Glutamatergic neuron (in vitro differentiated cells): Measurements from ENCODE around the gene CFAP65. TPM values are rescaled to one million over a fixed set of nuclear protein-coding genes. Genes with fewer than 3 reads are reported as not detected.
A peak's percentile ranks its signal among the peaks of the same experiment; 100 is the strongest.

Experiments used
- DNase-seq: peaks from one replicate; pipeline ENCODE4 v3.0.0; 2022
- H3K27ac Mint-ChIP-seq: one replicate; pipeline ENCODE4 v1.8.0; 2020; ENCODE audit warnings: mild to moderate bottlenecking, mixed read lengths, inconsistent platforms; ENCODE audit not compliant: unreplicated experiment
- H3K27me3 Mint-ChIP-seq: one replicate; pipeline ENCODE4 v1.8.0; 2020; ENCODE audit warnings: mild to moderate bottlenecking, moderate library complexity, mixed read lengths, inconsistent platforms; ENCODE audit not compliant: unreplicated experiment
- H3K36me3 Mint-ChIP-seq: one replicate; pipeline ENCODE4 v1.8.0; 2020; ENCODE audit warnings: mild to moderate bottlenecking, mixed read lengths, inconsistent platforms; ENCODE audit not compliant: unreplicated experiment
- H3K4me1 Mint-ChIP-seq: one replicate; pipeline ENCODE4 v1.8.0; 2020; ENCODE audit warnings: mild to moderate bottlenecking, low read depth, mixed read lengths, inconsistent platforms; ENCODE audit not compliant: unreplicated experiment
- H3K4me3 Mint-ChIP-seq: one replicate; pipeline ENCODE4 v1.8.0; 2020; ENCODE audit warnings: mild to moderate bottlenecking, mixed read lengths, inconsistent platforms; ENCODE audit not compliant: unreplicated experiment
- H3K9me3 Mint-ChIP-seq: one replicate; pipeline ENCODE4 v1.8.0; 2020; ENCODE audit warnings: mild to moderate bottlenecking, moderate library complexity, mixed read lengths, inconsistent platforms; ENCODE audit not compliant: unreplicated experiment
- total RNA-seq: library from RNA; stranded (reverse); fragmentation: NEBNext Ultra II Directional; extraction: Animal tissue kit (Norgen Biotek cat#: 25700); gene quantifications from one replicate; pipeline ENCODE4 v1.2.1, GENCODE V29; 2021; ENCODE audit not compliant: unreplicated experiment
- TF ChIP-seq, protein P1 (sequence below): fragments of 200-600 bp; sonication (generic); IDR thresholded peaks from one replicate; pipeline ENCODE4 v1.5.0; 2021; ENCODE audit not compliant: partially characterized antibody, unreplicated experiment

Gene CFAP65
- total RNA-seq, 1 donor from 2014 or later, result 1.1 TPM

DNA sequence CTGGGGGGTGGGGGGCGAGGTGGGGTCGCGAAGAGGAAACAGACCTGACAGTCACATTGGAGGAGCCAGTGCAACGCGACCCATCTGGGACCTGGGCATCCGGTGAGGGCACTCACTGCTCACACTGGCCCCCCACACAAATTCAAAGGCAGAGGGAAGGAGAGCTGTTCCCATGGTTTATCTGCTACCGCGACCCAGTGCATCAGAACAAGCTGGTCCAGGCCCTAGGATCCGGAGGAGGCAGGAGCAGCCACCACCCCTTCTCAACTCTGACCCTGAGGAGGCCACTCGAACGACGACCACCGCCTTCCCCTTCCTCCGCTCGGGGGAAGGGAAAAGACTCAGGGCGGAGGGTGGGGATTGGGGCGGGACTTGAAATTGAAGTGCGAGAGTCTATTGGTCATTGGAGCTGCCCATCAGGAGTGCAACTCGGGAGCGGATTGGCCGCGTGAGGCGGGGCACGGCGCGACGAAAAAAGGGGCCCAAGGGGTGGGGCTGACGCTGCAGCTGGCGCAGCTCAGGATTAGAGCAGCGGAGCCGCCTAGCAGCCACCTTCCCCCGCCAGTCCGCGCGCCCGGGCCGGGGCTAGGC, 82.1 kb downstream of the CFAP65 start, which contains the start of gene CDK5R2:
CDK5R2 (plus strand) TSS at position 526 of the 591 bp plus-strand sequence. CDS start 155 bp downstream, outside the sequence.
- Mint-ChIP-seq H3K4me1 (peaks cover 23% of the 10 kb centered on the region), H3K9me3 (peaks cover 23% of the 10 kb centered on the region), H3K27ac (peak within 1 kb of the TSS; percentile 90), H3K36me3 (peaks cover 6% of the 10 kb centered on the region), H3K4me3 (peak within 1 kb of the TSS; percentile 93), H3K27me3 (peaks cover 24% of the 10 kb centered on the region)
- peak; percentile 96 for DNase-seq
- TF ChIP-seq, protein P1, sequence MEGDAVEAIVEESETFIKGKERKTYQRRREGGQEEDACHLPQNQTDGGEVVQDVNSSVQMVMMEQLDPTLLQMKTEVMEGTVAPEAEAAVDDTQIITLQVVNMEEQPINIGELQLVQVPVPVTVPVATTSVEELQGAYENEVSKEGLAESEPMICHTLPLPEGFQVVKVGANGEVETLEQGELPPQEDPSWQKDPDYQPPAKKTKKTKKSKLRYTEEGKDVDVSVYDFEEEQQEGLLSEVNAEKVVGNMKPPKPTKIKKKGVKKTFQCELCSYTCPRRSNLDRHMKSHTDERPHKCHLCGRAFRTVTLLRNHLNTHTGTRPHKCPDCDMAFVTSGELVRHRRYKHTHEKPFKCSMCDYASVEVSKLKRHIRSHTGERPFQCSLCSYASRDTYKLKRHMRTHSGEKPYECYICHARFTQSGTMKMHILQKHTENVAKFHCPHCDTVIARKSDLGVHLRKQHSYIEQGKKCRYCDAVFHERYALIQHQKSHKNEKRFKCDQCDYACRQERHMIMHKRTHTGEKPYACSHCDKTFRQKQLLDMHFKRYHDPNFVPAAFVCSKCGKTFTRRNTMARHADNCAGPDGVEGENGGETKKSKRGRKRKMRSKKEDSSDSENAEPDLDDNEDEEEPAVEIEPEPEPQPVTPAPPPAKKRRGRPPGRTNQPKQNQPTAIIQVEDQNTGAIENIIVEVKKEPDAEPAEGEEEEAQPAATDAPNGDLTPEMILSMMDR, result no peak

DNA sequence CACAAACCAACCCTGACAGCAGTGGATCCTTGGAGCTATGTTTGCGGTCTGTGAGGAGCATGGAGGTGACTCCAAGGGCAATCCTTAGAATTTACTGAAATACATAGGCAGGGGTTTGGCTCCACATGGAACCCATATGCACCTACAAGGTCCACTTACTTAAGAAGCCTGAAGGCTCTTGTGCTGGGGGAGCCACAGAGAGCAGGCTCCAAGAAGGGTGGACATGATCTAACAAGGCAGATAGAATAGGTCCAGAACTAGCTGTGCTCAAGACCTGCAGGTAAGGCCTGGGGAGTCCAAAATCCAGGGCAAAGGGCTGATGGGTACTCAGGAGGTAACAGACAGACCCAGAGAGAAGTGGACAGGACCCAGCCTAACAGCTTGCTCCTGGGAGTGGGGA, 83.0 kb downstream of the CFAP65 start:
- TF ChIP-seq, protein P1, result no peak
- H3K27ac Mint-ChIP-seq, result no peak overlapping the region
- peaks cover 6% of the 10 kb centered on the region for H3K36me3 Mint-ChIP-seq
- H3K27me3 Mint-ChIP-seq, result peaks cover 22% of the 10 kb centered on the region
- no peak for DNase-seq
- H3K4me3 Mint-ChIP-seq, result peak overlapping the region; percentile 93
- H3K4me1 Mint-ChIP-seq, result peaks cover 13% of the 10 kb centered on the region
- H3K9me3 Mint-ChIP-seq, result peaks cover 21% of the 10 kb centered on the region

DNA sequence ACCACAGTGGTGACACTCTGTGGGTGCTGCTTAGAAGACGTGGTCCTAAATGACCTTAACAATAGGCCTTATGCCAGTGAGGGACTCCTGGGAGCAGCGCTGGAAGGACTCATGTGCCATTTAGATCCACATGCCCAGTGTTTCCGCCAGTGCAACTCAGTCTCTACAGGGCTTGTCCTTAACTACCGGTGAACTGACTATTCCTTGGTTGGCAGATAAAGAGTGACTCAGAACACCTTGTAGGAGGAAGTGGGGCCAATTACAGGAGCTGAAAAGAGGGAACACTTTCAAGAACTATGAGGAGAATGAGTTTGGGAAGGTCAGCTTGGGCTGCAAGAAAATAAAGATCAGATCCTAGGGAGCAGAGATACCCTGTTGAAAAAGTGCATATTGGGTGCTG, 83.6 kb downstream of the CFAP65 start:
- Mint-ChIP-seq H3K27ac (no peak overlapping the region), H3K27me3 (peaks cover 22% of the 10 kb centered on the region), H3K4me1 (peaks cover 13% of the 10 kb centered on the region), H3K9me3 (peaks cover 17% of the 10 kb centered on the region), H3K4me3 (peak overlapping the region; percentile 78), H3K36me3 (peaks cover 10% of the 10 kb centered on the region)
- DNase-seq, result no peak
- TF ChIP-seq, protein P1, result no peak

DNA sequence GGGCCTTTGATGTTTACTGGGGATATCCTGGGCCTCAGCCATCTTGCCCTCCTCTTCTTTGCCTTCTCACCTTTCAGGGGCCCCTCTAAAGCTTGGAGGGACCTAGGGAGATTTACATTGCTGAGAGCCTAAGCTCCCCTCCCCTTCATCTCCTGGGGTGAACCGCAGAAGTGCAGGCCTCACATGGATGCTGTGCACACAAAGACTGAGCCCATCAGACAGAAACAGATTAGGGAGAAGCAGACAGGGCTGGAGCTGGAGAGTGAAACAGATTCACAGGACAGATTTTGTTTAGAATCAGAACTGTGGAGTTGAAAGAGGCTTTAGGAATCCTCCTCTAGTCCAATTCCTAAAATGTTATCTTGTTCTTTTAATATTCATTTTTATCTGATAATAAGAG, 85.3 kb downstream of the CFAP65 start:
- Mint-ChIP-seq H3K4me1 (peaks cover 10% of the 10 kb centered on the region), H3K9me3 (peaks cover 10% of the 10 kb centered on the region), H3K4me3 (no peak overlapping the region), H3K36me3 (peaks cover 11% of the 10 kb centered on the region), H3K27me3 (peaks cover 19% of the 10 kb centered on the region), H3K27ac (peak overlapping the region; percentile 68)
- TF ChIP-seq, protein P1, result no peak
- DNase-seq, result no peak

DNA sequence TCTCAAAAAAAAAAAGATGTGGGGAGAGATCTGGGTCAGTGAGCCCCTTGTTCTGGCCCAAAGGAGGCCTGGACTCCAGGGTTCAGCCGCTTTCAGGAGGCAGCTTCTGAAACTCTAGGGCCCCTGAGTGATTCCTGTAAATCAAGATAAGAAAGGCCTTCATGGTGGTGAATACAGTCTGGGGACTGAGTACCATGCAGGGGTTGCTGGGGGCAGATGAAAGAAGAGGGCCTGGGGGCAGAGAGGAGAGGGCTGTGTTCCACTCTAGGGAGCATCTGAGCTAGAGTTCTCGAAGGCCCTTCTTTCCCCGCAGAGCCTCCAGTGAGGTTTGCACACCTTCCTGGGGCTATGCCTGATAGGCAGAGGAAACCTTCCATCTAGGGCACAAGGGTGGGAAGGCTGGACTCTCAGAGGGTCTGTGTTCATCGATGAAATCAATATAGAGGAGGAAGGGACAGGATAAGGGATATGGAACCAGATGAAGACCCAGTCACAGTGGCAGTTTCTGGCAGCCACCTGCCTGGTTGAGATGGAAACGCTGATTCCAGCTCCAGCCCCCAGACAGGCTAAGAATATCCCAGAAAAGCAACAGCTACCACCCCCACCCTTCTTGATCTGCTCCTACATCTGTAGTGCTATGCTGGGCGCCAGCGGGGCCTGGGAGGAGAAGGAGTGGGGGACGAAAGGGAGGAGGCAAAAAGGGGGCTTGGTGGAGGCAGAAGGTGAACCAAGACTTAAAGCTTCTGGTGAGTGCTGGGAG, 86.6 kb downstream of the CFAP65 start:
- DNase-seq, result no peak
- Mint-ChIP-seq H3K27ac (no peak overlapping the region), H3K27me3 (peaks cover 15% of the 10 kb centered on the region), H3K36me3 (peaks cover 9% of the 10 kb centered on the region), H3K4me3 (no peak overlapping the region), H3K9me3 (peaks cover 11% of the 10 kb centered on the region), H3K4me1 (peaks cover 10% of the 10 kb centered on the region)
- TF ChIP-seq, protein P1, result no peak
